ENCODE results near the gene FMO4. TPM values are rescaled to one million over a fixed set of nuclear protein-coding genes. Genes with fewer than 3 reads are reported as not detected.

FMO4 gene
- total RNA-seq, 1 experiment from 2014 or later = 0.33 TPM

DNA sequence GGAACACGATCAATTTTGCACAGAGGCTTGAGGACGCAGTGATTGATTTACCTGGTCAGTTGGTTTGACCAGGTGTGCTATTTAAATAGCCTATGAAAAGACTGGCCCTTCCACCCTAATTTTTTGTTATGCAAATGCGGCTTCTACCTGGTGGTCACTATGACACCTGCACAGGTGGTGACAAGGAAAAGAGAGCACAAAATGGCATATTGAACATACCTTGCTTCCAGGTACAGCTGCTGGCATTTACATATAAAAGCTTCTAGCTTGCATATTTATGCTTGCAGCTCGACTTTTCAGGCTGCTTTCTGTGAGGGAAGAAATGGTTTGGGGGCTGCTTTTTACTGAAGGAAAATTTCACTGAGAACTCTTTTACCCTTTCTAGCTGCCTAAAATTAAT is 15.3 kb upstream of the FMO4 start:
- ATAC-seq (no peak), DNase-seq (ENCODE audit: low read depth, low spot score) (no peak)
- BruUV-seq (replicated peaks) = no TSS peak
- CTCF ChIA-PET = no interaction called here
- H3K36me3 ChIP-seq (ENCODE audit: control insufficient read depth, insufficient read depth, low read length) = no peaks in the 10 kb centered on the region
- intact Hi-C loops (cut with micrococcal nuclease; ENCODE audit: unreplicated experiment) = no loop called here
- H3K4me1 ChIP-seq (ENCODE audit: control insufficient read depth, insufficient read depth, low read length) = no peaks in the 10 kb centered on the region
- H3K27me3 ChIP-seq (ENCODE audit: control insufficient read depth, insufficient read depth, low read length) = no peaks in the 10 kb centered on the region
- TF ChIP-seq POLR2AphosphoS5 (IDR thresholded peaks at IDR 0.05; ENCODE audit: low read depth, low read length) (no peak), TCF7L2 (IDR thresholded peaks at IDR 0.05; ENCODE audit: low read depth, low read length) (no peak), REST (IDR thresholded peaks at IDR 0.05; ENCODE audit: insufficient read depth in 1 of 2, low read depth in 2 of 2, low read length in 1 of 2) (no peak), SIN3A (IDR thresholded peaks at IDR 0.05; ENCODE audit: borderline replicate concordance, insufficient read depth, low read depth, low read length) (no peak)
- TF ChIP-seq, protein P1, sequence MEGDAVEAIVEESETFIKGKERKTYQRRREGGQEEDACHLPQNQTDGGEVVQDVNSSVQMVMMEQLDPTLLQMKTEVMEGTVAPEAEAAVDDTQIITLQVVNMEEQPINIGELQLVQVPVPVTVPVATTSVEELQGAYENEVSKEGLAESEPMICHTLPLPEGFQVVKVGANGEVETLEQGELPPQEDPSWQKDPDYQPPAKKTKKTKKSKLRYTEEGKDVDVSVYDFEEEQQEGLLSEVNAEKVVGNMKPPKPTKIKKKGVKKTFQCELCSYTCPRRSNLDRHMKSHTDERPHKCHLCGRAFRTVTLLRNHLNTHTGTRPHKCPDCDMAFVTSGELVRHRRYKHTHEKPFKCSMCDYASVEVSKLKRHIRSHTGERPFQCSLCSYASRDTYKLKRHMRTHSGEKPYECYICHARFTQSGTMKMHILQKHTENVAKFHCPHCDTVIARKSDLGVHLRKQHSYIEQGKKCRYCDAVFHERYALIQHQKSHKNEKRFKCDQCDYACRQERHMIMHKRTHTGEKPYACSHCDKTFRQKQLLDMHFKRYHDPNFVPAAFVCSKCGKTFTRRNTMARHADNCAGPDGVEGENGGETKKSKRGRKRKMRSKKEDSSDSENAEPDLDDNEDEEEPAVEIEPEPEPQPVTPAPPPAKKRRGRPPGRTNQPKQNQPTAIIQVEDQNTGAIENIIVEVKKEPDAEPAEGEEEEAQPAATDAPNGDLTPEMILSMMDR (IDR thresholded peaks at IDR 0.05) = no peak
- no peak overlapping the region for H3K27ac ChIP-seq (ENCODE audit: low read length)
- no peaks in the 10 kb centered on the region for H3K9me3 ChIP-seq (ENCODE audit: control insufficient read depth, insufficient read depth, low read depth, low read length)
- H3K4me3 ChIP-seq (ENCODE audit: low read depth in 2 of 2, low read length in 2 of 2) = no peak overlapping the region
- POLR2A ChIA-PET = no interaction called here
- in situ Hi-C loops (cut with HindIII; ENCODE audit: low pct_unique_long_range_greater_than_20kb, low sequenced_read_pairs) = no loop called here

- POLR2A ChIA-PET = no interaction called here
- in situ Hi-C loops (cut with HindIII; ENCODE audit: low pct_unique_long_range_greater_than_20kb, low sequenced_read_pairs) = no loop called here
- Histone ChIP-seq H3K4me3 (ENCODE audit: low read depth in 2 of 2, low read length in 2 of 2) (no peak overlapping the region), H3K27ac (ENCODE audit: low read length) (no peak overlapping the region), H3K36me3 (ENCODE audit: control insufficient read depth, insufficient read depth, low read length) (no peaks in the 10 kb centered on the region), H3K9me3 (ENCODE audit: control insufficient read depth, insufficient read depth, low read depth, low read length) (no peaks in the 10 kb centered on the region), H3K27me3 (ENCODE audit: control insufficient read depth, insufficient read depth, low read length) (no peaks in the 10 kb centered on the region), H3K4me1 (ENCODE audit: control insufficient read depth, insufficient read depth, low read length) (no peaks in the 10 kb centered on the region)
- CTCF ChIA-PET = no interaction called here
- no TSS peak for BruUV-seq (replicated peaks)
- no peak for TF ChIP-seq REST (IDR thresholded peaks at IDR 0.05; ENCODE audit: insufficient read depth in 1 of 2, low read depth in 2 of 2, low read length in 1 of 2)
- no peak for ATAC-seq
- no peak for DNase-seq (ENCODE audit: low read depth, low spot score)
- intact Hi-C loops (cut with micrococcal nuclease; ENCODE audit: unreplicated experiment) = no loop called here
Observed at GRCh38 chr1:171299342-171299741, 14.6 kb upstream of the FMO4 start.

Data from Panc1 (cell line).